ENCODE data around the gene MYO16. TPM values are rescaled to one million over a fixed set of nuclear protein-coding genes. Genes with fewer than 3 reads are reported as not detected.

MYO16 gene
- polyA plus RNA-seq, 1 donor from 2014 or later: 2.5 TPM

DNA sequence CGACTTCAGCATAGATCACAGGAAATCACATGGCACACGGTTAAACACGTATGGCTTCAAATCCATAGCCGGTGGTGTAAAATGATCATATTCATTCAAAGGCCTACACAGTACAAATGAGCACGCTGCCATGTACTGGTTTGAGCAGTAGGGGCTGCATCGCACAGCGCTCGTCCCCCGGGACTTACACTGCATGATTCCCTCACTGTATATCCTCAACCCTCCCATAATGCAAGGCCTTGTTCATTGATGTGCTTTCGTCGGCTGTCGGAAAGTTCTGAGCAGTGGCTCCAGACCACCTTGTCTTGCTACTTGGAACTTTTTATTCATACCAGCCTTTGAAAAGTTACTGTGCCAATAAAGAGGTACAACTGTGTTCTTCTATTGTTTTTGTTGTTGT lies 578.2 kb downstream of the MYO16 start:
- no peak overlapping the region for H3K4me3 ChIP-seq (ENCODE audit: low read length)
- H3K9ac ChIP-seq (ENCODE audit: low read length): no peak overlapping the region
- no peaks in the 10 kb centered on the region for H3K9me2 ChIP-seq (ENCODE audit: insufficient read depth, low read length)
- no peak for TF ChIP-seq RAD21 (conservative IDR thresholded peaks at IDR 0.05)
- TF ChIP-seq POLR2AphosphoS5 (IDR thresholded peaks at IDR 0.05): no peak
- TF ChIP-seq, protein P1, sequence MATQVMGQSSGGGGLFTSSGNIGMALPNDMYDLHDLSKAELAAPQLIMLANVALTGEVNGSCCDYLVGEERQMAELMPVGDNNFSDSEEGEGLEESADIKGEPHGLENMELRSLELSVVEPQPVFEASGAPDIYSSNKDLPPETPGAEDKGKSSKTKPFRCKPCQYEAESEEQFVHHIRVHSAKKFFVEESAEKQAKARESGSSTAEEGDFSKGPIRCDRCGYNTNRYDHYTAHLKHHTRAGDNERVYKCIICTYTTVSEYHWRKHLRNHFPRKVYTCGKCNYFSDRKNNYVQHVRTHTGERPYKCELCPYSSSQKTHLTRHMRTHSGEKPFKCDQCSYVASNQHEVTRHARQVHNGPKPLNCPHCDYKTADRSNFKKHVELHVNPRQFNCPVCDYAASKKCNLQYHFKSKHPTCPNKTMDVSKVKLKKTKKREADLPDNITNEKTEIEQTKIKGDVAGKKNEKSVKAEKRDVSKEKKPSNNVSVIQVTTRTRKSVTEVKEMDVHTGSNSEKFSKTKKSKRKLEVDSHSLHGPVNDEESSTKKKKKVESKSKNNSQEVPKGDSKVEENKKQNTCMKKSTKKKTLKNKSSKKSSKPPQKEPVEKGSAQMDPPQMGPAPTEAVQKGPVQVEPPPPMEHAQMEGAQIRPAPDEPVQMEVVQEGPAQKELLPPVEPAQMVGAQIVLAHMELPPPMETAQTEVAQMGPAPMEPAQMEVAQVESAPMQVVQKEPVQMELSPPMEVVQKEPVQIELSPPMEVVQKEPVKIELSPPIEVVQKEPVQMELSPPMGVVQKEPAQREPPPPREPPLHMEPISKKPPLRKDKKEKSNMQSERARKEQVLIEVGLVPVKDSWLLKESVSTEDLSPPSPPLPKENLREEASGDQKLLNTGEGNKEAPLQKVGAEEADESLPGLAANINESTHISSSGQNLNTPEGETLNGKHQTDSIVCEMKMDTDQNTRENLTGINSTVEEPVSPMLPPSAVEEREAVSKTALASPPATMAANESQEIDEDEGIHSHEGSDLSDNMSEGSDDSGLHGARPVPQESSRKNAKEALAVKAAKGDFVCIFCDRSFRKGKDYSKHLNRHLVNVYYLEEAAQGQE (IDR thresholded peaks at IDR 0.05; ENCODE audit: borderline replicate concordance): no peak
- TF ChIP-seq EP300 (conservative IDR thresholded peaks at IDR 0.05; ENCODE audit: poor library complexity, severe bottlenecking): no peak
- no peak for TF ChIP-seq EZH2 (IDR thresholded peaks at IDR 0.05; ENCODE audit: borderline replicate concordance, insufficient read depth, low read length, poor library complexity, severe bottlenecking)
- no peak for TF ChIP-seq MXI1 (conservative IDR thresholded peaks at IDR 0.05; ENCODE audit: poor library complexity, severe bottlenecking)
- no peak for TF ChIP-seq SMC3 (conservative IDR thresholded peaks at IDR 0.05; ENCODE audit: poor library complexity)
- no peak for TF ChIP-seq TAF1 (IDR thresholded peaks at IDR 0.05; ENCODE audit: low read depth)
- TF ChIP-seq, protein P2, sequence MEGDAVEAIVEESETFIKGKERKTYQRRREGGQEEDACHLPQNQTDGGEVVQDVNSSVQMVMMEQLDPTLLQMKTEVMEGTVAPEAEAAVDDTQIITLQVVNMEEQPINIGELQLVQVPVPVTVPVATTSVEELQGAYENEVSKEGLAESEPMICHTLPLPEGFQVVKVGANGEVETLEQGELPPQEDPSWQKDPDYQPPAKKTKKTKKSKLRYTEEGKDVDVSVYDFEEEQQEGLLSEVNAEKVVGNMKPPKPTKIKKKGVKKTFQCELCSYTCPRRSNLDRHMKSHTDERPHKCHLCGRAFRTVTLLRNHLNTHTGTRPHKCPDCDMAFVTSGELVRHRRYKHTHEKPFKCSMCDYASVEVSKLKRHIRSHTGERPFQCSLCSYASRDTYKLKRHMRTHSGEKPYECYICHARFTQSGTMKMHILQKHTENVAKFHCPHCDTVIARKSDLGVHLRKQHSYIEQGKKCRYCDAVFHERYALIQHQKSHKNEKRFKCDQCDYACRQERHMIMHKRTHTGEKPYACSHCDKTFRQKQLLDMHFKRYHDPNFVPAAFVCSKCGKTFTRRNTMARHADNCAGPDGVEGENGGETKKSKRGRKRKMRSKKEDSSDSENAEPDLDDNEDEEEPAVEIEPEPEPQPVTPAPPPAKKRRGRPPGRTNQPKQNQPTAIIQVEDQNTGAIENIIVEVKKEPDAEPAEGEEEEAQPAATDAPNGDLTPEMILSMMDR (IDR thresholded peaks at IDR 0.05; ENCODE audit: poor library complexity, severe bottlenecking): no peak
- no peak overlapping the region for H2AFZ ChIP-seq (ENCODE audit: low read depth, low read length)
- H3K27ac ChIP-seq (ENCODE audit: low read length): no peak overlapping the region
- no peaks in the 10 kb centered on the region for H3K27me3 ChIP-seq (ENCODE audit: insufficient read depth, low read depth, low read length)
- no peak overlapping the region for H3K4me2 ChIP-seq (ENCODE audit: low read length)
- no peaks in the 10 kb centered on the region for H4K20me1 ChIP-seq (ENCODE audit: insufficient read depth)
- no peaks in the 10 kb centered on the region for H3K9me3 ChIP-seq (ENCODE audit: low read length)
- no peaks in the 10 kb centered on the region for H3K36me3 ChIP-seq (ENCODE audit: insufficient read depth, low read length)
- H3K79me2 ChIP-seq (replicated peaks; ENCODE audit: insufficient read depth, low read length): no peaks in the 10 kb centered on the region
- no peaks in the 10 kb centered on the region for H3F3A ChIP-seq (ENCODE audit: insufficient read depth, low read length, poor library complexity, severe bottlenecking)

DNA sequence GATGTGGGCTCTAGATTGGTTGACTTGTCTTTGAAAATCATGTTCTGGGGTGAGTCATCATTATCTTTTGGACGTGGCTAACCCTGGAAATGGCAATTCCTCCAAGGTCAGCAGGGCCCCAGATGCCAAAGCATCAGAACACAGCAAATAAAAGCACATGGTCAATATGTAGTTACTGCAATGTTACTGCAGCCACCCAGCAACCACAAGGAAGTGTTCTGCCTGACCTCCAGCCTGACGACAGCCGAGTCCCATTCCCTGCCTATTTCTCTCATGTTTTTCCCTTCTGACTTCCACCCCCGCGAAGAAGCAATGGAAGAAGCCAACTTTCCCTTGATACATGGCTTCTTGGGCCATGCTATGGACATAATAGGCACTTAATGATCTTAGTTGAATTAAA lies 579.1 kb downstream of the MYO16 start:
- Histone ChIP-seq H3K4me2 (ENCODE audit: low read length) (no peak overlapping the region), H3K27ac (ENCODE audit: low read length) (no peak overlapping the region), H3K36me3 (ENCODE audit: insufficient read depth, low read length) (no peaks in the 10 kb centered on the region), H3K4me3 (ENCODE audit: low read length) (no peak overlapping the region), H4K20me1 (ENCODE audit: insufficient read depth) (no peaks in the 10 kb centered on the region), H3F3A (ENCODE audit: insufficient read depth, low read length, poor library complexity, severe bottlenecking) (no peaks in the 10 kb centered on the region), H3K9me3 (ENCODE audit: low read length) (no peaks in the 10 kb centered on the region), H3K9ac (ENCODE audit: low read length) (no peak overlapping the region), H3K9me2 (ENCODE audit: insufficient read depth, low read length) (no peaks in the 10 kb centered on the region), H3K27me3 (ENCODE audit: insufficient read depth, low read depth, low read length) (no peaks in the 10 kb centered on the region), H3K79me2 (replicated peaks; ENCODE audit: insufficient read depth, low read length) (no peaks in the 10 kb centered on the region), H2AFZ (ENCODE audit: low read depth, low read length) (no peak overlapping the region)
- TF ChIP-seq EP300 (conservative IDR thresholded peaks at IDR 0.05; ENCODE audit: poor library complexity, severe bottlenecking) (no peak), TAF1 (IDR thresholded peaks at IDR 0.05; ENCODE audit: low read depth) (no peak), MXI1 (conservative IDR thresholded peaks at IDR 0.05; ENCODE audit: poor library complexity, severe bottlenecking) (no peak), SMC3 (conservative IDR thresholded peaks at IDR 0.05; ENCODE audit: poor library complexity) (no peak), RAD21 (conservative IDR thresholded peaks at IDR 0.05) (no peak), EZH2 (IDR thresholded peaks at IDR 0.05; ENCODE audit: borderline replicate concordance, insufficient read depth, low read length, poor library complexity, severe bottlenecking) (no peak), POLR2AphosphoS5 (IDR thresholded peaks at IDR 0.05) (no peak)
- TF ChIP-seq, protein P1 (IDR thresholded peaks at IDR 0.05; ENCODE audit: borderline replicate concordance): no peak
- TF ChIP-seq, protein P2 (IDR thresholded peaks at IDR 0.05; ENCODE audit: poor library complexity, severe bottlenecking): no peak

Data from neural cell (in vitro differentiated cells).